Activated CD4-positive, alpha-beta T cell treated with anti-CD3 and anti-CD28 coated beads for 24 hours (primary cell): ENCODE results near the gene RASSF8.

Experiments used
- DNase-seq, 2 donors: peaks; one replicate each; pipeline ENCODE4 v3.0.0-alpha.2; 2020; ENCODE audit warnings: low read depth in 2 of 2

RASSF8 gene

DNA sequence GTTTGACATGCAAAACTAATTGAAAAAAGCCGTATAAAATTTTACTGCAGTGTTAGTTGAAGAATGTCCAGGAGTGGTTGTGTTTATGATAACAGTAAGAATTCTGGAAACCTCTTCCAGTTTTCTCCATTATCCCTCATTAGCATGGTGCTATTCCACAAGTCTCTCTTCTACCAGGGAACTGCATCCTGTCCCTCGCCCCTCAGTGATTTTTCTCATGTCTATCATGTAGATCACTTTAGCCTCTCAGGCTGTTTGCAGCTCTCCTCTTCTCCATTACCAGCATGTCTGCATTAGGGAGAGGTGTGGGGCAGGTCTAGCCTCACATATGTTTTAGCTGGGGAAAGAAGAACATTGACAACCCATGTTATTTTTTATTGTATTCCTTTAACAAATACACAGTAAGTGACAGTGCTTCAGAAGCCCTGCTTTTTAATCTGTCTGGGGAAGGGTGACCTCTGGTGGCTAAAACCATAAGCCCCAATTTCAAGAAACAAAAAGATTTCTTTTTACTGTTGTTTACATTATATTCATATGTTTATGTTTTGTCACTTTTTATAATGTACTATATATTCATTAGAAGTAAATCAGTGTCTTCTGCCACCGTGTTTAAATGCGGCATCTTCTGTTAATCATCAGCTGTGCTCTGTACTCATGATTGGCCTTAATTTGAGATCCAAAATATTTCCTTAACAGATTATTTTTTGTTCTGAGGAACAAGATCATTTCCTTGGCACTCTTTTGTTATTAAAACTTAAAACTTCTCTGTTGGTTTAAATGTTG lies 70.7 kb downstream of the RASSF8 start:
- no peak for DNase-seq

DNA sequence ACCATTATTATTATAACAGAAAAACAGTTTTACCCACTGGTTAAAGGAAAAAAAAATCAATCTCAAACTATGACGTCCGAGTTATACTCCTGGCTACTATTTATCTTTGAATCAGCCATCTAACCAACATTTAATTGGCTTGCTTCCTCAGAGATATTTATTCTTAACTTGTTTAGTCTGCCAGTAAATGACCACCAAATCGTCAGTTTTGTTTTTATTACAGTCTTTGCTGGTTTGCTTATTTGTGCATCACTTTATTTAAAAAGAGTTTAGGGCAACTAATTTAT lies 71.2 kb downstream of the RASSF8 start:
- no peak for DNase-seq

DNA sequence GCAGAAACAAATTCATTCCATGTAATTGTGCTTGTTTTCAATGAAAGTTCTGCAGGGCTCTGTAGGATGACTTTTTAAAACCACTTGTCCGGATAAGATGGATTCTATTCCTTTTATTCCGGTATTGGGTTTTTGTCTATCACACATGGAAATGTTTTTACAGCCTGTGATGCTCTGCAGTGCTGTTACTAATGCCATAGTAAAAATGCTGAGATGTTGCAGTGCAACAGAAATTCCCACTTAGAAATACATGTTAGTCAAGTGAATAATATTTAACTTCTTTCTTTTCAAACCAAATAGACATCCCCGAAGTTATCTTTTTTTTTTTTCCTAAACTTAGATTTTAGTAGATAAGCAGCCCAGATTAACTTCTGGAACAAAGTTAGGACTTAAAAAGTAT lies 71.9 kb downstream of the RASSF8 start:
- DNase-seq = no peak

DNA sequence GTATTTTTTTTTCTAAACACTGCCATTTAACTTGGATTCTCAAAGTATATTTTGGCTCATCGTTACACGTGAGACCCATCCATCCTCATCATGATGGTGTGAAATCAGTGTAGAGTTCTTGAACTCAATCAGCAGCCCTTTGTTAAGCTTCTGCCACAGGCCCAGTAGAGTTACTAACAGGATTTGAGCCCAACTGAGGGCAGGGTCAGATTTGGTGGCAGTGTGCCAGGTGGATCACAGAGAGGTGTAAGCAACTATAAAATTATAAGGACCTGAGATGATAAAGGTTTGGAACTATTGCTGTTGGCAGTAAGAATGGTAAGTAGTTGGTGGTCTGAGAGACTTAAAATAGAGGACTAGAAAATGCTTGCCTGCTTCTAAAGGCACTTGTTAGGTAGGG lies 72.8 kb downstream of the RASSF8 start:
- DNase-seq = no peak

DNA sequence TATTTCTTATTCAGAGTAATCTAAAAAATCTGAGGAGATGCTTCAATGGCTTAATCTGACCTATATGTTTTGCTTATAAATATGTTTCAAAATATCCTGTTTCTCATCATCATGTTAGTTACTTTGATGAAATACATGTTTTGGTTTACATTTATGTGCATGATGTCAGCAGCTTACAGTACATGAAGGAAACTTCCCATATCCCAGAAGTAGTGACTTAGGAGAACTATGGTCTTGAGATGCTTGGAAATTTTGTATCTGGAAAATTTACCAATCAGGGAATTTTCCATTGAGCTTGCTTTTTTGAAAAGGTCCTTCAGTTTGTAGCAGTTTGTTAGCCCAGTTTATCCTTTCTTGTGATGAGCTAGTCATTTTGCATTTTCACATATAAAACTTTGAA lies 73.3 kb downstream of the RASSF8 start:
- no peak for DNase-seq

DNA sequence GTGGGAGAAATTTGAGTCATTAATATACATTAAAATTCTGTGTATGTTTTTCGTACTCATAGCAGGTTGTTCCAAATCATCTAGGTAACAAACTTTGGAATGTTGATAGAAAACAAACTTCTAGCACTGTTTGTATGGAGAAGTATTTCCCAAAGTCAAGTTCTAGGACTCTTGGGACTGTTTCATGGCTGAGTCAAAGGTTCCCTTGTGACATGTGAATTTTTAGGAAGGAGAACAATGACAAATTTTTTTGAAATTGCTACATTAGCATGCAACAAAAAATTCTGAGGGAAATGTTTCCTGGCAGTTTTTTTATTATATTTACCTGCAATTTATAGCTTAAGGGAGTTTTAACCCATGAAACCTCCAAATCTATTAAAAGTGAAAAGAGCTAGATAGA lies 73.8 kb downstream of the RASSF8 start:
- DNase-seq = no peak

- DNase-seq = no peak
Measured at GRCh38 chr12:26032719-26033241, 74.3 kb downstream of the RASSF8 start.

GRCh38 chr12:26034371-26035142 lies 76.1 kb downstream of the RASSF8 start:
- no peak for DNase-seq

- DNase-seq = no peak
Measured at GRCh38 chr12:26036877-26037276, 78.4 kb downstream of the RASSF8 start.

DNA sequence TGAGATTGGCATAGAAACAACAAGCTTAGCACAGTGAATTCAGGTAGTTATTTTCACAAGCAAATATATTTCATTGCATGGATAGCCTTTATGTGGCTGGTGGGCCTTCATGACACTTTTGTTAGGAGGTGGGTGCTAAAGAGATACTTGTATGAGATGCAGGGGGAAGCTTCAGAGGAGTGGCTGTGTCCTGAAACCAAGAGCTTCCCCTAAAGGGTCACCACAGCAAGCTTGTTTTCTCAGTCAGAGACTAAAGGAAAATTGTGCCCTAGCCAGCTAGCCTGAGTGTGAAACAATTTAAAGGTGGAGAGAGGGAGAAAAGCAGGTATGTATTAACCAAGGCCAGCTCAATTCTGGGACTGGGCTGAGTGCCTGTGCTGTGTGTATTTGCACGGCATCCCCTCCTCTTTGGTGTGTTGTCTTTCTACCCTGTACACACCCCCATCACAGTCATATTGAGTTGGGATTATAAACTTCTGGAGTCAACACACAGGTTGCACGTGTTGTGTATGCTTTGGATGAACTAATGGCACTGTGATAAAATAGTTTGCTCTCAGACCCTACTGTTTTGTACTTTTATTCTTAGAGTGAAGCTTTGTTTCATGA lies 79.2 kb downstream of the RASSF8 start:
- DNase-seq = no peak

DNA sequence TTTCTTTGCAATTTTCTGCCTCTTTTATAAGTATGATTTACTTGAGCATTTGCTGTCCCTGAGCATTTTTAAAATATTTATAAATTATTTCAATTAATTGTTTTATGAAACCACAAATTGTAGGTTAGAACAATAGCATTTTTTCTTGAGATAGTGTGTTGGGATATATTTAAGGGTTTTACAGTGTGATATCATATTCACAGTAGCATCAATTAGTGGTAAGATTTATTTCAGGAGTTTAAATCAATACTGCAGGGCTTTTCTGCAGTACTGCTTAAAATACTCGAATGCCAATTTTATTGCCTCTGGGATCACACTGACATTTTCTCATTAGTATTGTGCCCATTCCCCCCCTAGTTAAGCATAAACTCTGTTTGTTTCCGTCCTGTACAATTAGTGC lies 84.2 kb downstream of the RASSF8 start:
- no peak for DNase-seq

DNA sequence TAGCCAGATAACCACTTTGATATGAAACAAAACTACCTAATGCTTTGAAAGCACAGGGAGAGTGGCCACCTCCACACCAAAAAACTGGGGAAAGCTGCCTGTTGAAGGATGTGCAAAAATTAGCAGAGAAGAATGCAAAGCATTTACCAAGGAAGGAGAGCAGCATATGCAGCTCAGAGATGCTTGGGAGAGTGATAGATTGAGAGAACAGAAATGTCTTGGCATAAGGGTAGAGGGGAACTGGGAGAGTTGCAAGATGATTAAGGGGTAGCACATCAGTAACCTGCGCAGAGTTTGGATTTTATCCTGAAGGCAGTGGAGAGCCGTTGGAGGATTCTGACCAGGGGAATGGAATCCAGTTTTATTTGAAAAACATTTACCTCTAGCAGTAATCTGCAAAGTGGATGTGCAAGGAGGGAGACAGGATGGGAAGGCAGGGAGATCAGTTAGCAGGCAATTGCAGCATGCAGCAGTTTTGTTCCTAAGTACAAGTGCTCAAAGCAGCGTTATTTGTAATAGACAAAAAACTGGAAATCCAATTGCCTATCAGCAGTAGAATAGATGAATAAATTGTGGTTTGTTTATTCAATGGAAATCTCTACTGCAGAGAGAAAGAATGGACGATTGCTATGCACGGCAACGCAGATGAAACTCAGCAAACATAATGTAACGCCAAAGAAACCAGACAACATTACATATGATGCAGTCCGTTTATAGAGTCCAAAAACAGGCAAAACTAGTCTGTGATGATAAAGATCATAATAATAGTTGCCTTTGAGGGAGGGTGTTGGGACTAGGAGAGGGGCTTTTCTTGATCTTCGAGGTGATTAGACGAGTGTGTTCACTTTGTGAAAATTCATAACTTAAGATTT lies 84.9 kb downstream of the RASSF8 start:
- no peak for DNase-seq

- DNase-seq = no peak
Measured at GRCh38 chr12:26044007-26044394, 85.5 kb downstream of the RASSF8 start.

DNA sequence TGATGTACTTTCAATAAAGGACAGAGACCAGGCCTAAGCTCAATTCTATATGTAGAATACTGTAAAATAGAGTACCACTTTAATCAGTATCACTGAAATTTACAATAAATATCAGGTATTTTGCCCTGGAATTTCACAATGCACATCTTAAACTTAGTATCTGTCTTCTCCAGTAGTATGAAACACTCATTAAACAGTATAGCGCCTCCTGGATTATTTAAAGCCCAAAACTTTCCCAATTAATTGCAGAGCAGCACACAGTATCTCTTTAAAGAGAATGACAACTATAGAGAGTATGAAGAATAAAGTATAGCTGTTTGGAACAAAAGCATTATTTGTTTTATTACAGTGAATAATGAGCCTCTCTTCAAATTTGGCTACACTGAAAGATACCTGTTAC lies 86.1 kb downstream of the RASSF8 start:
- no peak for DNase-seq

- no peak for DNase-seq
Measured at GRCh38 chr12:26046203-26046602, 87.7 kb downstream of the RASSF8 start.

DNA sequence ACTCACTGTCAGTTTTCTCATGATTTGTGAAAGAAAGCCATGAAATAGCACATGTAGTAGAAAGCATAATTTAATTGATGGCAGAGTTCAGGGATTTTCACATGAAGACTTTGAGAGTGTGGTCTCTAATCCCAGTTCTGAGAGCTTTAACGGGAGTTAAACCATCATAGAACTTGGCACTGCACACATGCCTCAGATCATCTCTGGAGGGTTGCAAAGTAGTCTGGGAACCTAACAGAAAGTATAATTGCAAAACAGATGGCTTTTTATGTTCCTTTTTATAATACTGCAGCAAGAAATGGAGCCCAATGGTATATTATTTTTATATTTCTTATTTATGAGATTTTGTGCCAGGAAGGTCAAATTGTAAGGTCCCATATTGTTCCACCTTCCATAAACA lies 88.4 kb downstream of the RASSF8 start:
- no peak for DNase-seq

GRCh38 chr12:26047401-26048226 lies 89.1 kb downstream of the RASSF8 start:
- DNase-seq = no peak

GRCh38 chr12:26052652-26053051 lies 94.2 kb downstream of the RASSF8 start:
- no peak for DNase-seq

GRCh38 chr12:26054383-26054782 lies 95.9 kb downstream of the RASSF8 start:
- DNase-seq = no peak

DNA sequence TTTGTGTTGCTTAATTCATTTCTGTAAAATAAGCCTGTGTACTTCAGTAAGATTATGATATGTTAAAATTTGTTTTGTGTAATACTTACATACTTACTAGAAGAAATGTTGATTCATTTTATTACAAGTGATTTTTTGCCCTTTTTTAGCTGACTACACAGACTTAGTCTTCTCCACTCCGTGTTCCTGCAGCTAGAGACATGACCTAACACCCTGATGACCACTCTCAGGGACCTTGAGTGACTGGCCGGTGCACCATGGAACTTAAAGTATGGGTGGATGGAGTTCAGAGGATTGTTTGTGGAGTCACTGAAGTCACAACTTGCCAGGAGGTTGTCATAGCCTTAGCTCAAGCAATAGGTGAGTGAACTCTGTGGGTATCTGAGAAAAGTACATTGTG lies 96.6 kb downstream of the RASSF8 start:
- no peak for DNase-seq

DNA sequence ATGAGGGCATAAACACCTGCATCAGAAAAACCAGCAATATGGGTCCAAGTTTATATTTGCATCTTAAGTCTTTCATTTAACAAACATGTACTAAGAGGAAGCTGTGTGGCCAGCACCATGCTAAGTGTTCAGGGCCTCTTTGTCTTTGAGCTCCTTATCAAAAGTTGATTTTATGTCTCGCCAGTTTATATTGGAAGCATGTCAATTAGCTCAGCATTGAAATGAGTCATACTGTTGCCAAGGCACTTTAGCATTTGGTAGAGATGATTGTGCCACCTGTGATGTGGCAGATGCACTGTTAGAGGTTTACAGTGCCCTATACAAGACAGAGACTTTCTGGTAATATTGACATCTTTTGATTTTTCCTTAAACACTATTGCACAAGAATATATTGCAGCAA lies 97.9 kb downstream of the RASSF8 start:
- no peak for DNase-seq
